WI38 (cell line): ENCODE measurements around the gene CCR2.

ENCODE experiments used
- H3K4me3 ChIP-seq: 2 replicates; pipeline ENCODE4 v1.5.1; 2011; ENCODE audit warnings: low read depth, mild to moderate bottlenecking, control low read depth, low read length
- TF ChIP-seq, protein P1 (sequence below): IDR thresholded peaks from 2 replicates; pipeline ENCODE4 v1.5.1; 2012; ENCODE audit warnings: low read depth, mild to moderate bottlenecking, control low read depth, low read length

The CCR2 gene

GRCh38 chr3:46354984-46355383 is 1.1 kb downstream of the CCR2 start:
- H3K4me3 ChIP-seq = no peak overlapping the region
- TF ChIP-seq, protein P1, sequence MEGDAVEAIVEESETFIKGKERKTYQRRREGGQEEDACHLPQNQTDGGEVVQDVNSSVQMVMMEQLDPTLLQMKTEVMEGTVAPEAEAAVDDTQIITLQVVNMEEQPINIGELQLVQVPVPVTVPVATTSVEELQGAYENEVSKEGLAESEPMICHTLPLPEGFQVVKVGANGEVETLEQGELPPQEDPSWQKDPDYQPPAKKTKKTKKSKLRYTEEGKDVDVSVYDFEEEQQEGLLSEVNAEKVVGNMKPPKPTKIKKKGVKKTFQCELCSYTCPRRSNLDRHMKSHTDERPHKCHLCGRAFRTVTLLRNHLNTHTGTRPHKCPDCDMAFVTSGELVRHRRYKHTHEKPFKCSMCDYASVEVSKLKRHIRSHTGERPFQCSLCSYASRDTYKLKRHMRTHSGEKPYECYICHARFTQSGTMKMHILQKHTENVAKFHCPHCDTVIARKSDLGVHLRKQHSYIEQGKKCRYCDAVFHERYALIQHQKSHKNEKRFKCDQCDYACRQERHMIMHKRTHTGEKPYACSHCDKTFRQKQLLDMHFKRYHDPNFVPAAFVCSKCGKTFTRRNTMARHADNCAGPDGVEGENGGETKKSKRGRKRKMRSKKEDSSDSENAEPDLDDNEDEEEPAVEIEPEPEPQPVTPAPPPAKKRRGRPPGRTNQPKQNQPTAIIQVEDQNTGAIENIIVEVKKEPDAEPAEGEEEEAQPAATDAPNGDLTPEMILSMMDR = no peak

DNA sequence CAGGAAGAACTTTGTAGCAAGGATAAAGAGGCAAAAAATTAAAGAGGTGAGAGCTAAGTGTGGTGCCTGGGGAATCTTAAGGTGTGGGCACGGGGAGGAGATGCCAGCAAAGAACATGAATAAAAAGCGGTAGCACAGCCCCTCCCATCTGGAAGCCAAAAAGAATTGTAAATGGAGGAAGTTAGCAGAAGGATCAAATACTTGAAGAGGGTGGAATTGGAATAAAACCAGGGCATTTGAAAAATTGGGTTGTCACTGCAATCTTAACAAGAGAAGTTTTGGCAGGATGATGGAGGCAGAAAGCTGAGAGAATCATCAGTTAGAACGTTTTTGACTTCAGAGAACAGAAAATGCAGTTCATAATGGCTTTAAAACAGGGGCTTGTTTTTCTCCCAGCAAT is 2.4 kb downstream of the CCR2 start:
- TF ChIP-seq, protein P1 = no peak
- no peak overlapping the region for H3K4me3 ChIP-seq

DNA sequence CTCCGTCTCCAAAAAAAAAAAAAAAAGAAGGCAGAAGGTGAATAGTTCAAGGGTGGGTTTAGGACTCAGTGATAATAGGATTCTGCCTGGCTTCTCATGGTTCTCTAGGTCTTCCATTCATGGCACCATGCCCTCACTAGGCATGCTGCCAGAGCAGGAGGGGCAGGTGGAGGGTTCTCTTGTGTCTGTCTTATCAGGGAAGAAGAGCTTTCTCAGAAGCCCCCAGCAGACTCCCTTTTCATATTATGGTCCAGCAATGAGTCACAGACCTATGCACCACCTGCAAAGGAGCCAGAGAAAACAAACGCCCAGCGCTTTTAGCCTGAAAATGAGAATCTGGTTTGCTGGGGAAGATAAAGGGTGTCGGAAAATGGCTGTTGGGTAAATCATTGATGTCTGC is 3.0 kb downstream of the CCR2 start:
- H3K4me3 ChIP-seq = no peak overlapping the region
- TF ChIP-seq, protein P1 = no peak

DNA sequence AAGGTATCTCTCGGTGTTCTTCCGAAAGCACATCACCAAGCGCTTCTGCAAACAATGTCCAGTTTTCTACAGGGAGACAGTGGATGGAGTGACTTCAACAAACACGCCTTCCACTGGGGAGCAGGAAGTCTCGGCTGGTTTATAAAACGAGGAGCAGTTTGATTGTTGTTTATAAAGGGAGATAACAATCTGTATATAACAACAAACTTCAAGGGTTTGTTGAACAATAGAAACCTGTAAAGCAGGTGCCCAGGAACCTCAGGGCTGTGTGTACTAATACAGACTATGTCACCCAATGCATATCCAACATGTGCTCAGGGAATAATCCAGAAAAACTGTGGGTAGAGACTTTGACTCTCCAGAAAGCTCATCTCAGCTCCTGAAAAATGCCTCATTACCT is 4.6 kb downstream of the CCR2 start:
- H3K4me3 ChIP-seq = no peak overlapping the region
- TF ChIP-seq, protein P1 = no peak

DNA sequence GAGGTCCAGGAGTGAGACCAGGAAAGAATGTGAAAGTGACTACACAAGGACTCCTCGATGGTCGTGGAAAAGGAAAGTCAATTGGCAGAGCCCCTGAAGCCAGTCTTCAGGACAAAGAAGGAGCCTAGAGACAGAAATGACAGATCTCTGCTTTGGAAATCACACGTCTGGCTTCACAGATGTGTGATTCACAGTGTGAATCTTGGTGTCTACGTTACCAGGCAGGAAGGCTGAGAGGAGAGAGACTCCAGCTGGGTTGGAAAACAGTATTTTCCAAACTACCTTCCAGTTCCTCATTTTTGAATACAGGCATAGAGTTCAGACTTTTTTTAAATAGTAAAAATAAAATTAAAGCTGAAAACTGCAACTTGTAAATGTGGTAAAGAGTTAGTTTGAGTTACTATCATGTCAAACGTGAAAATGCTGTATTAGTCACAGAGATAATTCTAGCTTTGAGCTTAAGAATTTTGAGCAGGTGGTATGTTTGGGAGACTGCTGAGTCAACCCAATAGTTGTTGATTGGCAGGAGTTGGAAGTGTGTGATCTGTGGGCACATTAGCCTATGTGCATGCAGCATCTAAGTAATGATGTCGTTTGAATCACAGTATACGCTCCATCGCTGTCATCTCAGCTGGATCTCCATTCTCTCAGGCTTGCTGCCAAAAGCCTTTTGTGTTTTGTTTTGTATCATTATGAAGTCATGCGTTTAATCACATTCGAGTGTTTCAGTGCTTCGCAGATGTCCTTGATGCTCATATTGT is 6.0 kb downstream of the CCR2 start:
- TF ChIP-seq, protein P1 = no peak
- H3K4me3 ChIP-seq = no peak overlapping the region

- TF ChIP-seq, protein P1 = no peak
- H3K4me3 ChIP-seq = no peak overlapping the region
Measured at GRCh38 chr3:46360907-46361306, 7.0 kb downstream of the CCR2 start.

DNA sequence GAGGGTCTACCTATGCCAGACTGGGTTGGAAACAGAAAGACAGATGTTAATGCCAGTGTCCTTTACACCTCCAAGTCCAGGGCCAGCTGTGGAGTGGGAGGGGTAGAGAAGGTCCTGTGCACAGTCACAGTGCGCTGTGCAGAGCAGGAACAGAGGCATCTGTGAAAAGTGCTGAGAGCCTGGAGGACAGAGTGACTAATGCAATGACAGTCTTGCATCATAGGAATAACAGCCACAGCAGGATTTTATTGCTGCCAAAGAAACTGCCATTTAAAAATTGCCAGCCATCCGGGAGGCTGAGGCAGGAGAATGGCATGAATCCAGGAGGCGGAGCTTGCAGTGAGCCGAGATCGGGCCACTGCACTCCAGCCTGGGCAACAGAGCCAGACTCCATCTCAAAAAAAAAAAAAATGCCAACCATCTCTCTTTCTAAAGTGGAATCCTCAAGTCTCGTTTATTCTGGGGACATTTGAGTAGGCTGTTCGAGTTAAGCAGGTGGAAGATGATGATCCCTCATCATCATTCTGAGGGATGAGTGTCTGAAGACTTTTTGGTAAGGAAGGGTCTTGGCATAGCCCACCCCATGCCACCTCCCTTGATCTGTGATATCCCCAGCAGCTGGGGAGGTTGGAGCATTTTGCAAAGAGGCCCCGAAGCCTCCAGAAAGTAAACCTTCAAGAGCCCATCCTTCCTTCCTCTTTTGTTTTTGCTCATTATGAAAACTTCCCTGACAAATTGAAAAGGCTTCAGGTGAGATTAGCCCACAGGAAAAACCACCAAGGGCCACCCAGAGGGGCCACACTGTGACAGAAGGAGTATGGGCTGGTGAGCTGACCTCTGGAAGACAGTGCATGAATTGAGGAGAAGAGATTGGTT is 7.7 kb downstream of the CCR2 start:
- TF ChIP-seq, protein P1 = no peak
- H3K4me3 ChIP-seq = no peak overlapping the region
